H1 (cell line): ENCODE results near the gene FAM9B.

ENCODE experiments used
- CTCF ChIP-seq, 3 experiments: IDR thresholded peaks; 1 replicate in 2 of 3; 2 replicates in 1 of 3; pipeline versions ENCODE4 v1.5.1 to v1.6.1; 2011; ENCODE audit warnings: low read length in 3 of 3, mild to moderate bottlenecking in 3 of 3, inconsistent platforms in 2 of 3, low read depth in 1 of 3, moderate library complexity in 1 of 3; ENCODE audit not compliant: insufficient read depth in 1 of 3; ENCODE audit errors: control extremely low read depth in 1 of 3
- GABPA ChIP-seq: IDR thresholded peaks from 2 replicates; pipeline ENCODE4 v1.6.1; 2011; ENCODE audit warnings: mild to moderate bottlenecking, low read length, moderate library complexity, borderline replicate concordance; ENCODE audit not compliant: insufficient read depth
- HDAC2 ChIP-seq, 2 experiments: fragments of 300-600 bp in 1 of 2; sonication (generic) in 1 of 2; IDR thresholded peaks; 2 replicates each; pipeline ENCODE4 v1.6.1; 2011 to 2012; ENCODE audit warnings: low read depth in 2 of 2, low read length in 2 of 2, mild to moderate bottlenecking in 2 of 2, moderate library complexity in 2 of 2, borderline replicate concordance in 1 of 2, inconsistent platforms in 1 of 2
- JUND ChIP-seq: IDR thresholded peaks from 2 replicates; pipeline ENCODE4 v1.6.1; 2011; ENCODE audit warnings: mild to moderate bottlenecking, improper control_type of control experiment, low read length
- USF2 ChIP-seq: IDR thresholded peaks from 2 replicates; pipeline ENCODE4 v1.6.1; 2011; ENCODE audit warnings: low read length, improper control_type of control experiment
- TF ChIP-seq, protein P1 (sequence below): IDR thresholded peaks from 2 replicates; pipeline ENCODE4 v1.6.1; 2012; ENCODE audit warnings: low read length, inconsistent platforms

- no peak for TF ChIP-seq JUND
- TF ChIP-seq, protein P1, sequence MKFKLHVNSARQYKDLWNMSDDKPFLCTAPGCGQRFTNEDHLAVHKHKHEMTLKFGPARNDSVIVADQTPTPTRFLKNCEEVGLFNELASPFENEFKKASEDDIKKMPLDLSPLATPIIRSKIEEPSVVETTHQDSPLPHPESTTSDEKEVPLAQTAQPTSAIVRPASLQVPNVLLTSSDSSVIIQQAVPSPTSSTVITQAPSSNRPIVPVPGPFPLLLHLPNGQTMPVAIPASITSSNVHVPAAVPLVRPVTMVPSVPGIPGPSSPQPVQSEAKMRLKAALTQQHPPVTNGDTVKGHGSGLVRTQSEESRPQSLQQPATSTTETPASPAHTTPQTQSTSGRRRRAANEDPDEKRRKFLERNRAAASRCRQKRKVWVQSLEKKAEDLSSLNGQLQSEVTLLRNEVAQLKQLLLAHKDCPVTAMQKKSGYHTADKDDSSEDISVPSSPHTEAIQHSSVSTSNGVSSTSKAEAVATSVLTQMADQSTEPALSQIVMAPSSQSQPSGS, result no peak
- TF ChIP-seq CTCF (IDR thresholded peaks at IDR 0.05; ENCODE audit: control extremely low read depth in 1 of 3, insufficient read depth in 1 of 3, low read depth in 1 of 3, low read length in 3 of 3), result no peak
- TF ChIP-seq HDAC2 (IDR thresholded peaks at IDR 0.05; ENCODE audit: borderline replicate concordance in 1 of 2, low read depth in 2 of 2, low read length in 2 of 2), result no peak
- no peak for TF ChIP-seq GABPA
- TF ChIP-seq USF2, result no peak
Measured at GRCh38 chrX:9048801-9049200, 14.9 kb upstream of the FAM9B start.
